MCF 10A (cell line): Measurements from ENCODE around the gene PAFAH1B1. TPM values are rescaled to one million over a fixed set of nuclear protein-coding genes. Genes with fewer than 3 reads are reported as not detected.

Experiments used
- BruUV-seq: library from RNA; stranded (reverse); fragments of 400-500 nt; replicated peaks from 2 replicates; lab custom pipeline; 2021; lab: Mats Ljungman, UMichigan
- CTCF ChIA-PET: fragments of 300-600 bp; sonication (Branson Sonifier 250); formaldehyde crosslinking; extraction: SDS; loops from one replicate; lab custom pipeline; 2021; ENCODE audit warnings: antibody characterized with exemption, inconsistent platforms; lab: Yijun Ruan, JAX
- POLR2A ChIA-PET: fragments of 300-600, 350-650 bp; sonication (Branson Sonifier 250); formaldehyde crosslinking; extraction: SDS; loops from one replicate; lab custom pipeline; 2020; ENCODE audit warnings: antibody characterized with exemption, inconsistent platforms; lab: Yijun Ruan, JAX
- DNase-seq: peaks from one replicate; pipeline ENCODE4 v3.0.0-alpha.2; 2018; ENCODE audit not compliant: unreplicated experiment
- H3K27ac Mint-ChIP-seq: one replicate; pipeline ENCODE4 v1.8.0; 2022; ENCODE audit warnings: mild to moderate bottlenecking, low read depth, mixed read lengths; ENCODE audit not compliant: unreplicated experiment
- H3K27me3 Mint-ChIP-seq: one replicate; pipeline ENCODE4 v1.8.0; 2022; ENCODE audit warnings: mixed read lengths; ENCODE audit not compliant: insufficient read depth, unreplicated experiment
- H3K36me3 Mint-ChIP-seq: one replicate; pipeline ENCODE4 v1.8.0; 2022; ENCODE audit warnings: mild to moderate bottlenecking, moderate library complexity, mixed read lengths; ENCODE audit not compliant: insufficient read depth, unreplicated experiment
- H3K4me1 Mint-ChIP-seq: one replicate; pipeline ENCODE4 v1.8.0; 2022; ENCODE audit warnings: mixed read lengths; ENCODE audit not compliant: insufficient read depth, unreplicated experiment
- H3K4me3 Mint-ChIP-seq: one replicate; pipeline ENCODE4 v1.8.0; 2022; ENCODE audit warnings: mild to moderate bottlenecking, moderate library complexity, mixed read lengths; ENCODE audit not compliant: unreplicated experiment
- H3K9me3 Mint-ChIP-seq: one replicate; pipeline ENCODE4 v1.8.0; 2022; ENCODE audit warnings: mixed read lengths; ENCODE audit not compliant: unreplicated experiment
- CTCF ChIP-seq: fragments of 200-600 bp; IDR thresholded peaks from one replicate; pipeline ENCODE4 v1.8.0; 2022; ENCODE audit warnings: antibody characterized with exemption, mild to moderate bottlenecking; ENCODE audit not compliant: unreplicated experiment
- intact Hi-C: fragments of 100-400 bp; cut with micrococcal nuclease; formaldehyde crosslinking; loops from 2 replicates; pipeline ENCODE4 v1.14.1; 2022
- total RNA-seq: library from RNA; stranded (reverse); gene quantifications from 2 replicates; pipeline ENCODE4 v1.2.3, GENCODE V29; 2022

The PAFAH1B1 gene
- total RNA-seq, 1 experiment from 2014 or later: 170 TPM

- no peak for DNase-seq
- no peak for TF ChIP-seq CTCF
- intact Hi-C loops: no loop called here
- ChIA-PET CTCF (no interaction called here), POLR2A (interaction anchor here (0.8 to 1.4 kb wide), 3 partner anchors 9 to 100 kb away, joined by 3 to 4 read pairs (median 3); no protein-coding TSS in a partner anchor)
- BruUV-seq: no TSS peak
- Mint-ChIP-seq H3K4me1 (no peaks in the 10 kb centered on the region), H3K4me3 (no peak overlapping the region), H3K27ac (no peak overlapping the region), H3K9me3 (no peaks in the 10 kb centered on the region), H3K36me3 (peaks cover 61% of the 10 kb centered on the region), H3K27me3 (no peaks in the 10 kb centered on the region)
Observed at GRCh38 chr17:2694381-2695242, 101.2 kb downstream of the PAFAH1B1 start.

- no peak for DNase-seq
- POLR2A ChIA-PET: interaction anchor here (0.8 to 0.9 kb wide), 2 partner anchors 9 to 101 kb away, joined by 3 to 4 read pairs; no protein-coding TSS in a partner anchor
- Mint-ChIP-seq H3K36me3 (peaks cover 61% of the 10 kb centered on the region), H3K27ac (no peak overlapping the region), H3K4me1 (no peaks in the 10 kb centered on the region), H3K4me3 (no peak overlapping the region), H3K9me3 (no peaks in the 10 kb centered on the region), H3K27me3 (no peaks in the 10 kb centered on the region)
- CTCF ChIA-PET: interaction anchor here (2.0 kb wide), 1 partner anchor 11 kb away, joined by 5 read pairs; no protein-coding TSS in a partner anchor
- intact Hi-C loops: no loop called here
- no TSS peak for BruUV-seq
- TF ChIP-seq CTCF: no peak
Observed at GRCh38 chr17:2695243-2695960, 101.9 kb downstream of the PAFAH1B1 start.

GRCh38 chr17:2695961-2696760 is 102.7 kb downstream of the PAFAH1B1 start:
- Mint-ChIP-seq H3K27ac (no peak overlapping the region), H3K4me3 (no peak overlapping the region), H3K27me3 (no peaks in the 10 kb centered on the region), H3K36me3 (peaks cover 61% of the 10 kb centered on the region), H3K9me3 (no peaks in the 10 kb centered on the region), H3K4me1 (no peaks in the 10 kb centered on the region)
- ChIA-PET POLR2A (no interaction called here), CTCF (interaction anchor here (0.5 to 2.0 kb wide), 2 partner anchors 10 to 1003 kb away, joined by 3 to 5 read pairs; no protein-coding TSS in a partner anchor)
- TF ChIP-seq CTCF: no peak
- intact Hi-C loops: no loop called here
- DNase-seq: no peak
- BruUV-seq: no TSS peak
